Stimulated activated CD4-positive, alpha-beta T cell treated with anti-CD3 and anti-CD28 coated beads, Interleukin-2, amount 100 ng/mL, for 48 hours (primary cell): Measurements from ENCODE around the gene UBLCP1.
"Not testable (repeated sequence)": the region's sequence is repeated elsewhere in the genome, so short reads cannot be mapped to it uniquely, and the experiment has no call there.

Source experiments
- DNase-seq, 2 donors: peaks; one replicate each; pipeline ENCODE4 v3.0.0-alpha.2; 2020

Gene UBLCP1

GRCh38 chr5:159262859-159263568, at the start of gene UBLCP1:
Gene UBLCP1 (plus strand): TSS chr5:159263290. CDS start chr5:159268916, 5,626 bp downstream.
- peak; percentile 68 to 74 for DNase-seq

- no peak for DNase-seq
Observed at GRCh38 chr5:159214486-159215271, 48.4 kb upstream of the UBLCP1 start.

GRCh38 chr5:159215886-159216285, 47.2 kb upstream of the UBLCP1 start:
- no peak for DNase-seq

- DNase-seq = no peak
Observed at GRCh38 chr5:159216454-159216853, 46.6 kb upstream of the UBLCP1 start.

GRCh38 chr5:159217236-159217635, 45.9 kb upstream of the UBLCP1 start:
- no peak for DNase-seq

- no peak for DNase-seq
Observed at GRCh38 chr5:159218595-159219023, 44.5 kb upstream of the UBLCP1 start.

GRCh38 chr5:159220206-159220605, 42.9 kb upstream of the UBLCP1 start:
- DNase-seq = no peak

- no peak for DNase-seq
Observed at GRCh38 chr5:159223469-159223868, 39.6 kb upstream of the UBLCP1 start.

- no peak for DNase-seq
Observed at GRCh38 chr5:159224471-159224870, 38.6 kb upstream of the UBLCP1 start.

- no peak for DNase-seq
Observed at GRCh38 chr5:159226451-159226850, 36.6 kb upstream of the UBLCP1 start.

GRCh38 chr5:159227452-159227851, 35.6 kb upstream of the UBLCP1 start:
- no peak for DNase-seq

GRCh38 chr5:159228097-159228496, 35.0 kb upstream of the UBLCP1 start:
- not testable (repeated sequence) for DNase-seq

GRCh38 chr5:159230657-159231056, 32.4 kb upstream of the UBLCP1 start:
- no peak for DNase-seq

- no peak for DNase-seq
Observed at GRCh38 chr5:159231167-159231566, 31.9 kb upstream of the UBLCP1 start.

GRCh38 chr5:159235871-159236520, 27.1 kb upstream of the UBLCP1 start:
- not testable (repeated sequence) for DNase-seq

- no peak for DNase-seq
Observed at GRCh38 chr5:159240301-159240870, 22.7 kb upstream of the UBLCP1 start.

GRCh38 chr5:159241946-159242552, 21.0 kb upstream of the UBLCP1 start:
- DNase-seq = no peak

GRCh38 chr5:159242656-159243055, 20.4 kb upstream of the UBLCP1 start:
- DNase-seq = no peak

GRCh38 chr5:159243385-159243784, 19.7 kb upstream of the UBLCP1 start:
- no peak for DNase-seq

- DNase-seq = no peak
Observed at GRCh38 chr5:159244163-159244562, 18.9 kb upstream of the UBLCP1 start.

- no peak for DNase-seq
Observed at GRCh38 chr5:159244890-159245289, 18.2 kb upstream of the UBLCP1 start.

GRCh38 chr5:159249158-159249557, 13.9 kb upstream of the UBLCP1 start:
- DNase-seq = no peak

- no peak for DNase-seq
Observed at GRCh38 chr5:159252195-159252594, 10.9 kb upstream of the UBLCP1 start.
